H1 (cell line): ENCODE results near the gene ACVR2B. TPM values are rescaled to one million over a fixed set of nuclear protein-coding genes. Genes with fewer than 3 reads are reported as not detected.

Experiments
- CTCF ChIA-PET: fragments of 300-600 bp; sonication (Branson Sonifier 250); formaldehyde crosslinking; loops from one replicate; lab custom pipeline; 2021; ENCODE audit not compliant: partially characterized antibody; lab: Charles Lee
- POLR2A ChIA-PET: fragments of 300-600 bp; sonication (Branson Sonifier 250); formaldehyde crosslinking; loops from one replicate; lab custom pipeline; 2021; ENCODE audit warnings: inconsistent platforms; ENCODE audit not compliant: partially characterized antibody; lab: Charles Lee
- DNase-seq, 2 experiments: peaks; one replicate each; pipeline versions ENCODE4 v3.0.0 to v3.0.0-alpha.2; 2010 to 2022; ENCODE audit warnings: low spot score in 2 of 2, low read depth in 1 of 2, mixed read lengths in 1 of 2
- FAIRE-seq: peaks from 2 replicates; lab custom pipeline; 2011; peaks lifted over from hg19 to GRCh38; lab: Jason Lieb, UNC
- H2AFZ ChIP-seq: 2 replicates; pipeline ENCODE4 v1.8.1; 2012; ENCODE audit warnings: low read length, inconsistent platforms
- H2AK5ac ChIP-seq: 2 replicates; pipeline ENCODE4 v1.6.1; 2013; ENCODE audit warnings: low read depth, low read length
- H2BK120ac ChIP-seq: replicated peaks from 2 replicates; pipeline ENCODE3; 2013; ENCODE audit warnings: low read depth, low read length, inconsistent platforms
- H2BK12ac ChIP-seq: 2 replicates; pipeline ENCODE4 v1.6.1; 2013; ENCODE audit warnings: low read depth, low read length
- H2BK15ac ChIP-seq: 2 replicates; pipeline ENCODE4 v1.6.1; 2013; ENCODE audit warnings: low read length
- H2BK20ac ChIP-seq: 2 replicates; pipeline ENCODE4 v1.6.1; 2013; ENCODE audit warnings: low read length
- H2BK5ac ChIP-seq: 2 replicates; pipeline ENCODE4 v1.6.1; 2013; ENCODE audit warnings: low read depth, low read length
- H3K14ac ChIP-seq: 2 replicates; pipeline ENCODE4 v1.6.1; 2013; ENCODE audit warnings: inconsistent platforms; ENCODE audit not compliant: insufficient read length
- H3K18ac ChIP-seq: 2 replicates; pipeline ENCODE4 v1.6.1; 2013; ENCODE audit warnings: low read length; ENCODE audit errors: extremely low read depth
- H3K23ac ChIP-seq: 2 replicates; pipeline ENCODE4 v1.6.1; 2013; ENCODE audit warnings: inconsistent platforms; ENCODE audit not compliant: insufficient read length
- H3K23me2 ChIP-seq: 2 replicates; pipeline ENCODE4 v1.6.1; 2013; ENCODE audit warnings: low read depth, low read length
- H3K27ac ChIP-seq: 2 replicates; pipeline ENCODE4 v1.6.1; 2011; ENCODE audit warnings: low read depth, low read length, inconsistent platforms
- H3K27me3 ChIP-seq, 4 experiments: replicated peaks in 1 of 4; 1 replicate in 1 of 4; 2 replicates in 3 of 4; pipeline versions ENCODE4 v1.6.1 to v1.8.1; 2011 to 2013; ENCODE audit warnings: low read length in 3 of 4, mild to moderate bottlenecking in 3 of 4, inconsistent platforms in 2 of 4, mixed read lengths in 2 of 4, moderate library complexity in 1 of 4; ENCODE audit not compliant: control insufficient read depth in 3 of 4, insufficient read depth in 3 of 4; ENCODE audit errors: extremely low read depth in 1 of 4
- H3K36me3 ChIP-seq, 4 experiments: 2 replicates each; pipeline versions ENCODE4 v1.6.1 to v1.8.1; 2011 to 2013; ENCODE audit warnings: mild to moderate bottlenecking in 4 of 4, low read length in 3 of 4, moderate library complexity in 2 of 4, control low read depth in 1 of 4, inconsistent platforms in 1 of 4; ENCODE audit not compliant: insufficient read depth in 4 of 4, control insufficient read depth in 2 of 4
- H3K4ac ChIP-seq: replicated peaks from 2 replicates; pipeline ENCODE3; 2013; ENCODE audit warnings: low read length, low read depth, mixed read lengths, inconsistent platforms; ENCODE audit not compliant: insufficient read length
- H3K4me1 ChIP-seq, 4 experiments: replicated peaks in 1 of 4; 1 replicate in 1 of 4; 2 replicates in 3 of 4; pipeline versions ENCODE4 v1.6.1 to v1.8.1; 2011 to 2013; ENCODE audit warnings: low read length in 3 of 4, inconsistent platforms in 2 of 4, mixed read lengths in 1 of 4; ENCODE audit not compliant: insufficient read depth in 4 of 4, control insufficient read depth in 3 of 4
- H3K4me2 ChIP-seq, 2 experiments: 2 replicates each; pipeline versions ENCODE4 v1.6.1 to v1.8.1; 2011 to 2013; ENCODE audit warnings: low read depth in 2 of 2, low read length in 2 of 2, control low read depth in 1 of 2, inconsistent platforms in 1 of 2, mild to moderate bottlenecking in 1 of 2; ENCODE audit not compliant: insufficient read depth in 1 of 2
- H3K4me3 ChIP-seq, 4 experiments: fragments of 200-600, 300-600 bp in 1 of 4; sonication (generic), shearing (Covaris generic), sonication (Bioruptor Twin) in 1 of 4; 2 replicates each; pipeline versions ENCODE4 v1.5.1 to v1.8.1; 2011 to 2016; ENCODE audit warnings: low read length in 4 of 4, low read depth in 3 of 4, control low read depth in 2 of 4, inconsistent platforms in 2 of 4, mild to moderate bottlenecking in 2 of 4, mixed read lengths in 1 of 4, moderate library complexity in 1 of 4; ENCODE audit not compliant: insufficient read depth in 2 of 4; ENCODE audit errors: extremely low read depth in 1 of 4
- H3K56ac ChIP-seq: replicated peaks from 2 replicates; pipeline ENCODE3; 2013; ENCODE audit warnings: low read depth, mild to moderate bottlenecking, mixed read lengths, low read length, inconsistent platforms; ENCODE audit not compliant: insufficient read length
- H3K79me1 ChIP-seq: 2 replicates; pipeline ENCODE4 v1.6.1; 2013; ENCODE audit warnings: low read depth, low read length, control low read depth
- H3K79me2 ChIP-seq, 2 experiments: 2 replicates each; pipeline versions ENCODE4 v1.6.1 to v1.8.1; 2012 to 2013; ENCODE audit warnings: low read length in 2 of 2, mild to moderate bottlenecking in 2 of 2, inconsistent platforms in 1 of 2; ENCODE audit not compliant: insufficient read depth in 2 of 2, control insufficient read depth in 1 of 2
- H3K9ac ChIP-seq, 4 experiments: replicated peaks in 1 of 4; 1 replicate in 1 of 4; 2 replicates in 3 of 4; pipeline versions ENCODE4 v1.6.1 to v1.8.1; 2011 to 2013; ENCODE audit warnings: low read depth in 3 of 4, low read length in 3 of 4, control low read depth in 2 of 4, mild to moderate bottlenecking in 2 of 4, moderate library complexity in 2 of 4, inconsistent platforms in 1 of 4; ENCODE audit errors: extremely low read depth in 1 of 4
- H3K9me3 ChIP-seq, 2 experiments: 2 replicates each; pipeline versions ENCODE4 v1.6.1 to v1.8.1; 2012 to 2013; ENCODE audit warnings: mild to moderate bottlenecking in 2 of 2, moderate library complexity in 2 of 2, control low read depth in 1 of 2, inconsistent platforms in 1 of 2, low read depth in 1 of 2, low read length in 1 of 2, mixed read lengths in 1 of 2; ENCODE audit not compliant: insufficient read depth in 2 of 2
- H4K20me1 ChIP-seq, 2 experiments: replicated peaks in 1 of 2; 2 replicates each; pipeline versions ENCODE3 to v1.8.1; 2011 to 2013; ENCODE audit warnings: inconsistent platforms in 2 of 2, low read length in 2 of 2, mild to moderate bottlenecking in 1 of 2; ENCODE audit not compliant: insufficient read depth in 2 of 2, control insufficient read depth in 1 of 2
- H4K5ac ChIP-seq: 2 replicates; pipeline ENCODE4 v1.6.1; 2013; ENCODE audit warnings: low read length, low read depth, mixed read lengths, inconsistent platforms; ENCODE audit not compliant: insufficient read length
- H4K8ac ChIP-seq: 2 replicates; pipeline ENCODE4 v1.8.0; 2013; ENCODE audit warnings: mild to moderate bottlenecking, moderate library complexity, low read length, inconsistent platforms; ENCODE audit not compliant: insufficient read depth; ENCODE audit errors: extremely low read depth
- H4K91ac ChIP-seq: replicated peaks from 2 replicates; pipeline ENCODE3; 2013; ENCODE audit warnings: low read length, mixed read lengths, inconsistent platforms; ENCODE audit not compliant: insufficient read length
- CTBP2 ChIP-seq: IDR thresholded peaks from 2 replicates; pipeline ENCODE4 v1.7.0; 2011; ENCODE audit warnings: borderline replicate concordance, mild to moderate bottlenecking, moderate library complexity, mixed read lengths, low read length; ENCODE audit not compliant: insufficient read depth, insufficient read length
- JUN ChIP-seq: IDR thresholded peaks from 2 replicates; pipeline ENCODE4 v1.6.1; 2011; ENCODE audit warnings: low read depth, mild to moderate bottlenecking, improper control_type of control experiment, low read length
- JUND ChIP-seq: IDR thresholded peaks from 2 replicates; pipeline ENCODE4 v1.6.1; 2011; ENCODE audit warnings: mild to moderate bottlenecking, improper control_type of control experiment, low read length
- KDM1A ChIP-seq: fragments of 200-600, 300-600 bp; sonication (generic); IDR thresholded peaks from 2 replicates; pipeline ENCODE4 v1.7.1; 2016; ENCODE audit warnings: mild to moderate bottlenecking, low read length, borderline replicate concordance
- SIRT6 ChIP-seq: IDR thresholded peaks from one replicate; pipeline ENCODE4 v1.7.1; 2012; ENCODE audit warnings: low read length, inconsistent platforms
- SP1 ChIP-seq: IDR thresholded peaks from 2 replicates; pipeline ENCODE4 v1.6.1; 2011; ENCODE audit warnings: low read depth, low read length
- SP4 ChIP-seq: IDR thresholded peaks from 2 replicates; pipeline ENCODE4 v1.6.1; 2012; ENCODE audit warnings: low read length, inconsistent platforms
- WGBS, 2 experiments: shearing (Covaris generic) in 1 of 2; methylation state at CpG; one replicate each; pipeline versions ENCODE4 v1.1.6 to v1.1.7; 2013 to 2015; ENCODE audit warnings: low lambda C conversion rate in 2 of 2, mixed read lengths in 2 of 2, inconsistent platforms in 1 of 2, low coverage in 1 of 2, missing lambda C conversion rate in 1 of 2; ENCODE audit not compliant: insufficient replicate concordance in 2 of 2, insufficient coverage in 1 of 2, insufficient read length in 1 of 2; ENCODE audit errors: extremely low coverage in 1 of 2, missing lambda C conversion rate in 1 of 2; 5-methylcytosine and 5-hydroxymethylcytosine counted together
- polyA plus RNA-seq, 7 experiments: library from polyadenylated mRNA; depleted of rRNA in 3 of 7; stranded (reverse) in 5 of 7; unstranded in 2 of 7; fragments of >200 nt in 5 of 7; fragments of 200-250 nt in 2 of 7; gene quantifications; 1 replicate in 5 of 7; 2 replicates in 1 of 7; 4 replicates in 1 of 7; pipeline versions ENCODE4 v1.2.1 to v1.2.3, GENCODE V29; 2011 to 2013; ENCODE audit warnings: missing spikeins in 2 of 7, mixed read lengths in 2 of 7
- total RNA-seq: library from RNA; stranded (reverse); fragmentation: NEBNext Ultra II Directional; extraction: Animal tissue kit (Norgen Biotek cat#: 25700); gene quantifications from 2 replicates; pipeline ENCODE4 v1.2.1, GENCODE V29; 2021
- TF ChIP-seq, protein P1 (sequence below): IDR thresholded peaks from 2 replicates; pipeline ENCODE4 v1.6.1; 2012; ENCODE audit warnings: inconsistent platforms
- TF ChIP-seq, protein P2 (sequence below): IDR thresholded peaks from 2 replicates; pipeline ENCODE4 v1.6.1; 2011; ENCODE audit warnings: low read depth, mild to moderate bottlenecking, low read length; ENCODE audit not compliant: insufficient read depth

The ACVR2B gene
- total and polyA plus RNA-seq, 2 of the 8 experiments (the other 6 are each of a cell fraction or from before 2014, with no cell fraction given), result 24.7 to 109 TPM

DNA sequence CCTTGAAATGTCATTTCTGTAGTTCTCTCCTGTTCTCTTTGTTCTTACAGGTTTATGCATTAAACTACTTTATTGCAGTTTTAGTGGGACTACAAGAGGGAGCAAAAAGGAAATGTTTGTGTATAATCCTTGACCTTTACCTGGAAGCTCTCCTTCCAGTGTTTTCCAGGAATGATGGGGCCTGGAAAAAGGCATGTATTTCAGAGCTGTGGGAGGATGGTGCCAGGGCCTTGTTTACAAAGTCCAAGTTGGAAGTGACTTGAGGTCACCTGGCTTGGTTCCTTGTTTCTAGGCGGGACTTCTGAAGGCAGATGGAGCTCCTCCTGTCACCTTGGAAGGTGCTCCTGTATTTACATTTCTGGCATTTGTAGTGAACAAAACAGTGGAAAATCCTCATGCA, 15.1 kb downstream of the ACVR2B start:
- H2BK12ac ChIP-seq, result no peak overlapping the region
- DNase-seq (no peak), FAIRE-seq (no peak)
- peaks cover 17% of the 10 kb centered on the region for H3K79me1 ChIP-seq
- H3K14ac ChIP-seq, result no peak overlapping the region
- no peak overlapping the region for H3K4ac ChIP-seq
- WGBS, 2 experiments, result 100% methylated on average over 1 of the region's 1 CpG; no CpG with 5 or more reads in 1 of the 2 experiments
- H2BK5ac ChIP-seq, result no peak overlapping the region
- no peak overlapping the region for H2AFZ ChIP-seq
- H2AK5ac ChIP-seq, result no peak overlapping the region
- peaks cover 0 to 4% (median 2%) of the 10 kb centered on the region in 4 experiments; a peak in 3 of 7 replicates for H3K4me1 ChIP-seq
- no peak overlapping the region for H2BK120ac ChIP-seq
- no peak overlapping the region for H4K5ac ChIP-seq
- peaks cover 0 to 3% (median 0%) of the 10 kb centered on the region in 4 experiments; a peak in 1 of 8 replicates for H3K36me3 ChIP-seq
- no peak overlapping the region for H4K91ac ChIP-seq
- H3K4me2 ChIP-seq, result no peak overlapping the region
- no peaks in the 10 kb centered on the region for H3K27me3 ChIP-seq
- no peak overlapping the region for H3K9ac ChIP-seq
- TF ChIP-seq KDM1A (no peak), JUN (no peak), SIRT6 (no peak), SP4 (no peak), SP1 (no peak), JUND (no peak), CTBP2 (no peak)
- TF ChIP-seq, protein P1, sequence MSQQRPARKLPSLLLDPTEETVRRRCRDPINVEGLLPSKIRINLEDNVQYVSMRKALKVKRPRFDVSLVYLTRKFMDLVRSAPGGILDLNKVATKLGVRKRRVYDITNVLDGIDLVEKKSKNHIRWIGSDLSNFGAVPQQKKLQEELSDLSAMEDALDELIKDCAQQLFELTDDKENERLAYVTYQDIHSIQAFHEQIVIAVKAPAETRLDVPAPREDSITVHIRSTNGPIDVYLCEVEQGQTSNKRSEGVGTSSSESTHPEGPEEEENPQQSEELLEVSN, result no peak
- TF ChIP-seq, protein P2, sequence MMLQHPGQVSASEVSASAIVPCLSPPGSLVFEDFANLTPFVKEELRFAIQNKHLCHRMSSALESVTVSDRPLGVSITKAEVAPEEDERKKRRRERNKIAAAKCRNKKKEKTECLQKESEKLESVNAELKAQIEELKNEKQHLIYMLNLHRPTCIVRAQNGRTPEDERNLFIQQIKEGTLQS, result no peak
- H4K8ac ChIP-seq, result no peak overlapping the region
- H3K9me3 ChIP-seq, result peaks cover 11% of the 10 kb centered on the region in 2 experiments; a peak in 3 of 4 replicates
- H2BK20ac ChIP-seq, result no peak overlapping the region
- no peak overlapping the region for H3K18ac ChIP-seq
- no peaks in the 10 kb centered on the region; the same call in 1 of the 2 replicates for H3K23me2 ChIP-seq
- no peak overlapping the region for H2BK15ac ChIP-seq
- H3K4me3 ChIP-seq, result no peak overlapping the region
- H3K56ac ChIP-seq, result no peak overlapping the region
- H3K79me2 ChIP-seq, result peaks cover 29 to 98% of the 10 kb centered on the region in 2 experiments
- ChIA-PET CTCF (interaction anchor here (0.8 to 6.6 kb wide), 3 partner anchors 13 to 159 kb away, joined by 3 to 41 read pairs (median 3); partner anchors contain the start of gene EXOG), POLR2A (interaction anchor here (1.8 kb wide), 1 partner anchor 332 kb away, joined by 3 read pairs; the partner anchor contains the start of gene ACAA1)
- H4K20me1 ChIP-seq, result peaks cover 3 to 11% of the 10 kb centered on the region in 2 experiments
- no peak overlapping the region for H3K27ac ChIP-seq
- H3K23ac ChIP-seq, result no peak overlapping the region
